Measurements from ENCODE around the gene MPRIP. TPM values are rescaled to one million over a fixed set of nuclear protein-coding genes. Genes with fewer than 3 reads are reported as not detected.

MPRIP gene
- total RNA-seq, 1 donor from 2014 or later, result 293 TPM

GRCh38 chr17:17069849-17070248 is 27.6 kb downstream of the MPRIP start:
- DNase-seq (ENCODE audit: low spot score), result no peak

- peak; percentile 43 for DNase-seq (ENCODE audit: low spot score)
These were observed 28.7 kb downstream of the MPRIP start for GRCh38 chr17:17070931-17071330.

GRCh38 chr17:17071531-17072360 is 29.5 kb downstream of the MPRIP start:
- peak; percentile 62 for DNase-seq (ENCODE audit: low spot score)

- DNase-seq (ENCODE audit: low spot score), result peak; percentile 41
These were observed 30.3 kb downstream of the MPRIP start for GRCh38 chr17:17072546-17072945.

GRCh38 chr17:17073030-17073564 is 30.8 kb downstream of the MPRIP start:
- peak; percentile 53 for DNase-seq (ENCODE audit: low spot score)

GRCh38 chr17:17073581-17074403 is 31.5 kb downstream of the MPRIP start:
- DNase-seq (ENCODE audit: low spot score), result peak; percentile 39

GRCh38 chr17:17075125-17075781 is 33.0 kb downstream of the MPRIP start:
- peak; percentile 67 for DNase-seq (ENCODE audit: low spot score)

GRCh38 chr17:17076066-17076465 is 33.8 kb downstream of the MPRIP start:
- peak; percentile 47 for DNase-seq (ENCODE audit: low spot score)

GRCh38 chr17:17077101-17077500 is 34.8 kb downstream of the MPRIP start:
- DNase-seq (ENCODE audit: low spot score), result peak; percentile 33

GRCh38 chr17:17077861-17078732 is 35.8 kb downstream of the MPRIP start:
- DNase-seq (ENCODE audit: low spot score), result peak; percentile 87

GRCh38 chr17:17078832-17079231 is 36.6 kb downstream of the MPRIP start:
- peak; percentile 59 for DNase-seq (ENCODE audit: low spot score)

GRCh38 chr17:17079336-17079735 is 37.1 kb downstream of the MPRIP start:
- DNase-seq (ENCODE audit: low spot score), result peak; percentile 37

GRCh38 chr17:17079761-17080160 is 37.5 kb downstream of the MPRIP start:
- DNase-seq (ENCODE audit: low spot score), result peak; percentile 69

- peak; percentile 77 for DNase-seq (ENCODE audit: low spot score)
These were observed 37.9 kb downstream of the MPRIP start for GRCh38 chr17:17080181-17080631.

GRCh38 chr17:17080781-17081180 is 38.5 kb downstream of the MPRIP start:
- DNase-seq (ENCODE audit: low spot score), result peak; percentile 39

- peak; percentile 62 for DNase-seq (ENCODE audit: low spot score)
These were observed 39.2 kb downstream of the MPRIP start for GRCh38 chr17:17081304-17081940.

- DNase-seq (ENCODE audit: low spot score), result peak; percentile 35
These were observed 40.6 kb downstream of the MPRIP start for GRCh38 chr17:17082878-17083277.

GRCh38 chr17:17084317-17084835 is 42.1 kb downstream of the MPRIP start:
- peak; percentile 62 for DNase-seq (ENCODE audit: low spot score)

- DNase-seq (ENCODE audit: low spot score), result peak; percentile 53
These were observed 42.7 kb downstream of the MPRIP start for GRCh38 chr17:17084941-17085340.

Measured in mesenteric fat pad (tissue), 1 donor.